ENCODE results near the gene PNPLA2. TPM values are rescaled to one million over a fixed set of nuclear protein-coding genes. Genes with fewer than 3 reads are reported as not detected.

Gene PNPLA2
- total RNA-seq, 1 donor = 28.5 TPM

GRCh38 chr11:863023-863909 is 44.6 kb downstream of the PNPLA2 start:
- no peak for TF ChIP-seq CTCF (IDR thresholded peaks at IDR 0.05; ENCODE audit: insufficient read depth, low read depth, low read length)
- no peak for DNase-seq (ENCODE audit: low read depth)
- no peak overlapping the region for H3K4me3 ChIP-seq (ENCODE audit: low read depth, low read length)

GRCh38 chr11:863910-864827 is 45.5 kb downstream of the PNPLA2 start:
- no peak overlapping the region for H3K4me3 ChIP-seq (ENCODE audit: low read depth, low read length)
- DNase-seq (ENCODE audit: low read depth) = no peak
- TF ChIP-seq CTCF (IDR thresholded peaks at IDR 0.05; ENCODE audit: insufficient read depth, low read depth, low read length) = no peak

GRCh38 chr11:864898-865297 is 46.2 kb downstream of the PNPLA2 start:
- H3K4me3 ChIP-seq (ENCODE audit: low read depth, low read length) = no peak overlapping the region
- no peak for TF ChIP-seq CTCF (IDR thresholded peaks at IDR 0.05; ENCODE audit: insufficient read depth, low read depth, low read length)
- DNase-seq (ENCODE audit: low read depth) = no peak

GRCh38 chr11:865462-866430 is 47.0 kb downstream of the PNPLA2 start:
- no peak overlapping the region for H3K4me3 ChIP-seq (ENCODE audit: low read depth, low read length)
- no peak for DNase-seq (ENCODE audit: low read depth)
- TF ChIP-seq CTCF (IDR thresholded peaks at IDR 0.05; ENCODE audit: insufficient read depth, low read depth, low read length) = no peak

GRCh38 chr11:866481-866880 is 47.8 kb downstream of the PNPLA2 start:
- H3K4me3 ChIP-seq (ENCODE audit: low read depth, low read length) = no peak overlapping the region
- no peak for DNase-seq (ENCODE audit: low read depth)
- TF ChIP-seq CTCF (IDR thresholded peaks at IDR 0.05; ENCODE audit: insufficient read depth, low read depth, low read length) = no peak

GRCh38 chr11:867856-868358 is 49.2 kb downstream of the PNPLA2 start:
- H3K4me3 ChIP-seq (ENCODE audit: low read depth, low read length) = no peak overlapping the region
- no peak for DNase-seq (ENCODE audit: low read depth)
- no peak for TF ChIP-seq CTCF (IDR thresholded peaks at IDR 0.05; ENCODE audit: insufficient read depth, low read depth, low read length)
